ENCODE measurements around the gene CXCL6. TPM values are rescaled to one million over a fixed set of nuclear protein-coding genes. Genes with fewer than 3 reads are reported as not detected.

The CXCL6 gene
- 0.77 and 1.1 TPM in 2 replicates for total RNA-seq

GRCh38 chr4:73836373-73837279 is at the start of gene CXCL6:
Gene CXCL6 (plus strand): TSS chr4:73836678. CDS start chr4:73836751, 73 bp downstream.

GRCh38 chr4:73853246-73853704 is 16.8 kb downstream of the CXCL6 start, which contains the start of gene PF4V1:
Gene PF4V1 (plus strand): TSS chr4:73853296. CDS start chr4:73853363, 67 bp downstream.

GRCh38 chr4:73869130-73870055 is 32.9 kb downstream of the CXCL6 start, which contains the start of gene CXCL1:
Gene CXCL1 (plus strand): TSS chr4:73869393. CDS start chr4:73869471, 78 bp downstream.

Other genes starting within 250 kb of the CXCL6 start
- not detected in 2 replicates for gene RASSF6, start 216.2 kb upstream of the CXCL6 start, total RNA-seq
- 1.5 and 6.3 TPM in 2 replicates for gene CXCL8, start 96.1 kb upstream of the CXCL6 start, total RNA-seq
- gene PF4V1, start 16.6 kb downstream of the CXCL6 start, total RNA-seq = 0.33 and 0.87 TPM in 2 replicates
- gene CXCL1, start 32.7 kb downstream of the CXCL6 start, total RNA-seq = 2.9 and 3.9 TPM in 2 replicates
- gene PF4, start 145.3 kb downstream of the CXCL6 start, total RNA-seq = not detected in 2 replicates
- not detected in 2 replicates for gene PPBP, start 151.5 kb downstream of the CXCL6 start, total RNA-seq
- gene CXCL5, start 162.0 kb downstream of the CXCL6 start, total RNA-seq = 0.25 and 0.44 TPM in 2 replicates
- gene CXCL3, start 202.0 kb downstream of the CXCL6 start, total RNA-seq = 2.1 and 3.3 TPM in 2 replicates

Data from uterine smooth muscle cell (primary cell).